ENCODE data around the gene MTARC2.

GRCh38 chr1:220833436-220833835 lies 85.3 kb downstream of the MTARC2 start:
- TF ChIP-seq CTCF (IDR thresholded peaks at IDR 0.05) (no peak), POLR2A (IDR thresholded peaks at IDR 0.05; ENCODE audit: low read depth) (no peak), POLR2AphosphoS5 (IDR thresholded peaks at IDR 0.05) (no peak)

All from esophagus muscularis mucosa (tissue), 3 donors.